Vagina (tissue), 2 donors: ENCODE data around the gene TFDP2.

ENCODE experiments used
- CTCF ChIP-seq, 3 experiments: fragments of 450-650 bp in 2 of 3; fragments of 200-600 bp in 1 of 3; sonication (generic) in 1 of 3; IDR thresholded peaks; one replicate each; pipeline ENCODE4 v1.5.1; 2017 to 2019; ENCODE audit warnings: antibody characterized with exemption in 3 of 3, mild to moderate bottlenecking in 2 of 3, moderate library complexity in 2 of 3
- POLR2A ChIP-seq, 2 donors: fragments of 450-650 bp; IDR thresholded peaks; one replicate each; pipeline ENCODE4 v1.6.1; 2017; ENCODE audit warnings: antibody characterized with exemption in 2 of 2, mild to moderate bottlenecking in 2 of 2, moderate library complexity in 2 of 2
- POLR2AphosphoS5 ChIP-seq, 2 donors: sonication (generic); formaldehyde crosslinking; IDR thresholded peaks; one replicate each; pipeline ENCODE4 v1.9.0; 2017; ENCODE audit warnings: antibody characterized with exemption in 2 of 2, mild to moderate bottlenecking in 2 of 2, low read depth in 1 of 2; ENCODE audit not compliant: insufficient read depth in 1 of 2

GRCh38 chr3:142087676-142088075, 61.7 kb downstream of the TFDP2 start:
- TF ChIP-seq CTCF (IDR thresholded peaks at IDR 0.05) = no peak
- no peak for TF ChIP-seq POLR2A (IDR thresholded peaks at IDR 0.05)
- TF ChIP-seq POLR2AphosphoS5 (IDR thresholded peaks at IDR 0.05; ENCODE audit: insufficient read depth in 1 of 2, low read depth in 1 of 2) = no peak
